T-helper 2 cell treated with Interferon-gamma antibody and Interleukin-4, amounts not matched to agents 5 μg/mL and 100 μg/mL, for 36 hours (primary cell): Measurements from ENCODE around the gene FBXL2.

Experiments
- DNase-seq: peaks from one replicate; pipeline ENCODE4 v3.0.0; 2021; ENCODE audit warnings: low spot score
- H3K27ac Mint-ChIP-seq: one replicate; pipeline ENCODE4 v1.8.0; 2021; ENCODE audit warnings: mild to moderate bottlenecking, mixed read lengths
- H3K27me3 Mint-ChIP-seq: one replicate; pipeline ENCODE4 v1.8.0; 2021; ENCODE audit warnings: low read depth, mixed read lengths
- H3K36me3 Mint-ChIP-seq: one replicate; pipeline ENCODE4 v1.8.0; 2021; ENCODE audit warnings: low read depth, mixed read lengths
- H3K4me1 Mint-ChIP-seq: one replicate; pipeline ENCODE4 v1.8.0; 2021; ENCODE audit warnings: low read depth, mixed read lengths
- H3K4me3 Mint-ChIP-seq: one replicate; pipeline ENCODE4 v1.8.0; 2022; ENCODE audit warnings: mild to moderate bottlenecking, moderate library complexity, mixed read lengths
- H3K9me3 Mint-ChIP-seq: one replicate; pipeline ENCODE4 v1.8.0; 2021; ENCODE audit warnings: mixed read lengths

FBXL2 gene

DNA sequence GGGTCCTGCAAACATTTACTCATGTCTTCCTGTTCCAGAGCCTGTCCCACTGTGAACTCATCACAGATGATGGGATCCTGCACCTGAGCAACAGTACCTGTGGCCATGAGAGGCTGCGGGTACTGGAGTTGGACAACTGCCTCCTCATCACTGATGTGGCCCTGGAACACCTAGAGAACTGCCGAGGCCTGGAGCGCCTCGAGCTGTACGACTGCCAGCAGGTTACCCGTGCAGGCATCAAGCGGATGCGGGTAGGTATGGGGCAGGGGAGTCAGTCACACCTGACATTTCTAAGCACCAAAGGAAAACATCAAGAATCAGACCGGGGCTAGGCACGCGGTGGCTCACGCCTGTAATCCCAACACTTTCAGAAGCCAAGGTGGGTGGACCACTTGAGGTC, 106.7 kb downstream of the FBXL2 start:
- no peak for DNase-seq
- Mint-ChIP-seq H3K27ac (no peak overlapping the region), H3K27me3 (no peaks in the 10 kb centered on the region), H3K4me3 (no peak overlapping the region), H3K36me3 (peaks cover 7% of the 10 kb centered on the region), H3K9me3 (no peaks in the 10 kb centered on the region), H3K4me1 (peaks cover 17% of the 10 kb centered on the region)

DNA sequence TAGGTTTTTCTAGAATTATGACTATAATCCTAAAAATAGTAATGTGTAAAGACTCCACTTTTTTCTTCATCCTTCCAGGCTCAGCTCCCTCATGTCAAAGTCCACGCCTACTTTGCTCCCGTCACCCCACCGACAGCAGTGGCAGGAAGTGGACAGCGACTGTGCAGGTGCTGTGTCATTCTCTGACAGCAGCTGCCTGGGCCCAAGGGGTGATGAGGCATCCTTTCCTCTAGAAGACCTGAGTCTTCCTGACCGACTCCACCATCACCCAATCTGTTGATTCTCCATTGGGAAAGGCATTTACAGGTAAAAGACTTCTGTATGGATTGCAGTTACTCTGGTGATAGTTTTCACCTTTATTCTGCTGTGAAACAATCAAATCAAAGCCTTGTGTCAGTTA, 108.2 kb downstream of the FBXL2 start:
- Mint-ChIP-seq H3K4me1 (peaks cover 17% of the 10 kb centered on the region), H3K4me3 (no peak overlapping the region), H3K27me3 (no peaks in the 10 kb centered on the region), H3K27ac (peak overlapping the region; percentile 28), H3K36me3 (peaks cover 17% of the 10 kb centered on the region), H3K9me3 (no peaks in the 10 kb centered on the region)
- DNase-seq: peak; percentile 53

DNA sequence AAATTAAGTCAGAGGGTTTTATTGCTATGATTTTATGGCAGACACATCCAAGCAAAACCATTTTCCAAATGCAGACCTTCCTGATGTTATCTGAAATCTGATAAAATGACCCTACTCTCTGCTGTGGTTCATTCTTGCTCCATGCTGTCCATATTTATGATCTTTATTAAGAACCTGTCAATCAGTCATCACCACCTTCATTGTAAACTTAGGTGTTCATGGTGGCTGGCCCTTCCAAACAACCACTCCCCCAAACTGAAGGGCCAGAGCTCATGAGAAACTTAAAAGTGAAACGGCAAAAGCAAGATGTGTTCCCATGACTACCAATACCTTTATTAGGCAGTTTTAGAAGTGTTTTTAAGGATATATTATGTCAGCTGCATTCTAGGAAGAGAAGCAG, 109.4 kb downstream of the FBXL2 start:
- H3K4me1 Mint-ChIP-seq: peaks cover 21% of the 10 kb centered on the region
- H3K4me3 Mint-ChIP-seq: no peak overlapping the region
- no peak for DNase-seq
- peak overlapping the region; percentile 37 for H3K27ac Mint-ChIP-seq
- no peaks in the 10 kb centered on the region for H3K27me3 Mint-ChIP-seq
- H3K9me3 Mint-ChIP-seq: no peaks in the 10 kb centered on the region
- peaks cover 26% of the 10 kb centered on the region for H3K36me3 Mint-ChIP-seq

DNA sequence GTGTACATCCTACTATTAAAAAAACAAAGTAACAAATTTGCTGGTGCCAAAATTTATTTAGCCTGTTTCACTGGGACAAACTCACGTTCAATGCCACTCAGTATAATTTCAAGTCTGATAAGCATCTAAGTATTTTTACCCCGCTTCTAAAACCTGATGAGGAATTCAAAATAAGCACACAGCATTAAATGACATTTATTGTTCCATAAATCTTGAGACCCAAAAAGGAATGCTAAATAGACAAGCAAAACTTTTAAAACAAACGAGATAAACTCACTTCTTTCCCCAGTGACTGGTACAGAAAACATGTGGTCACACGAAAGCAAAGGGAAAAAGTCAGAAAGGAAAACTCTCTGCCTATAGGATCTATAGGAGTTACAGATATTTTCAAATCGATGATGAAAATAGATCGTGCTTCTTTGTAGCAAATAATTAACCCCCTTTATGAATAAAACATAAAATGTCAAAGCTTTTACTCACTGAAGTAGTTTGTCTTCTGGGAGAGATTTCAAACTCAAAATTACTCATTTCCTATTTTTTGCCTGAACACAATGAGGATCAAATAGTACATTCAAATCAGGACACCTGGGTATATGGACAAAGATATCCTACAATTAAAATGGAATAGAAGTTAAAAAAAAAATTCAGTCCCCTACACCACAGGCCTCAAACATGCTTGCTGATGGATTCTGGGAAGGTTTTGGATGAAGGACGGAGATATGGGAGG, 111.3 kb downstream of the FBXL2 start:
- Mint-ChIP-seq H3K36me3 (peaks cover 43% of the 10 kb centered on the region), H3K4me1 (peaks cover 29% of the 10 kb centered on the region), H3K9me3 (no peaks in the 10 kb centered on the region), H3K4me3 (no peak overlapping the region), H3K27ac (peak overlapping the region; percentile 18), H3K27me3 (no peaks in the 10 kb centered on the region)
- no peak for DNase-seq

DNA sequence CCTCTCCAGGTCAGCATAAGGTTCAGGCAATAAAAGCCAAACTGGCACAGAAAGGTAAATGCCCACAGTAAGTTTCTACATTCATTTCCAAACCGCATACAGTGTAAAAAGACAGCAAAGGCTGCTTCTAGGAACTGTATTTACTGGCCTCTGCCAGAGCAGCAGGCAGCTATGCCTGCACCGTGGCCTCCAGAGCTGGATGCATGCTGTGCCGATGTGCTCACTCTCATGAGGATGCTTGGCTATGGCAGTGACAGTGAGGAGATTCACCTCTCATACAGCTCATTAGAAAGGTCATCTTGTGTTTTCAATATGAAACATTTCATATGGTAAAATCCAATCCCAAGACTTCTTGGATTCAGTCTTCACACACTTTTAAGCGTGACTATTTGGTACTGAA, 112.7 kb downstream of the FBXL2 start:
- H3K27ac Mint-ChIP-seq: no peak overlapping the region
- peaks cover 45% of the 10 kb centered on the region for H3K36me3 Mint-ChIP-seq

DNA sequence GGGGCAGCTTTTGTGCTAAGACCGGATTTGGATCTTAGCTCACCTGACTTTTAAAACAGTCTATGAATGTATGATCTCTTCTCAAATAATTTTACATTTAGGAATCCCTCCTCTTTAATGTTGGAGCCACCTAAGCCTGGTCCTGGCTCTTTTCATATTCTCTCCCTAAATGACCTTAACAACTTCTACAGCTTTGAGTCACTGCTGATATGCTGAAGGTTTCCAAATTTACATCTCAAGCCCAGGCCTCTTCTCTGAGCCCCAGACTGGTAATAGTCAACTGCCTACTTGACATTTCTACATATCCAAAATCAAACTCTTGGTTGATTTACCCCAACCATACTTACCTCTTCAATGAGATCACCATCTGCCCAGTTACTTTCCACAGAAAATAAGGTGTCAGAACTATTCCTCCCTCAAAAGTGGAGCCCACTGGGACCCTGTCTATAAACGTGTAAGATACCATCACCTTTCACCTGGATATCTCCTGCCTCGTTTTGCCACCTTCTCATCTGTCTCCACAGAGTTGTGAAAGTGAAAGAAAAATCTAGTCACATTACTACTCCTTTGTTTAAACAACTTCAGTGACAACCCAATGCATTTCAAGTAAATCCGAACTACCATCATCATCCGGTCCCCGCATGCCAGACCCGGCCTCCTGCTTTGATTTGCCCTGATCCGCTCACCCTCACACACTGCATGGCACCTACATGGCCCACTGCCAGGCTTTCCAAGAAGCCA, 114.2 kb downstream of the FBXL2 start:
- H3K9me3 Mint-ChIP-seq: no peaks in the 10 kb centered on the region
- no peak overlapping the region for H3K4me3 Mint-ChIP-seq
- peaks cover 14% of the 10 kb centered on the region for H3K4me1 Mint-ChIP-seq
- H3K36me3 Mint-ChIP-seq: peaks cover 56% of the 10 kb centered on the region
- no peak for DNase-seq
- no peaks in the 10 kb centered on the region for H3K27me3 Mint-ChIP-seq
- H3K27ac Mint-ChIP-seq: peak overlapping the region; percentile 70

More for the DNA sequence above, 112.7 kb downstream of the FBXL2 start:
- Mint-ChIP-seq H3K4me3 (no peak overlapping the region), H3K9me3 (no peaks in the 10 kb centered on the region), H3K27me3 (no peaks in the 10 kb centered on the region), H3K4me1 (peaks cover 26% of the 10 kb centered on the region)
- no peak for DNase-seq

DNA sequence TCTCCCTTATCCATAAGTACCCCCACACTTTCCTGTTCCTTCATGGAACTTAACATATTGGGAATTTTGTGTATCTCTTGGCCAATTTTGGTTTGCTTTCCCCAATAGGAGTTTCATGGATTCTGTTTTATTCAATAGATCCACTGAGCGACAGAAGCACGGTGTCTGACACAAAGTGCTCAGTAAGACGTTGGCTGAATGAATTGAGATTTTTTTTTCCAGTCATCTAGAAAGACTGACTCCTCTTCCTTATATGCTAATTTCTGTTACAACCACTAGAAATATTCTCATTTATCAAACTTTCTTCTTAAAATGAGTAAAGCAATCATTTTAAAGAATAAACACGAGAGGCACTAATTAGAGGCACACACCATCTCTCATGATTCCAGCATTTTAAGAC, 114.9 kb downstream of the FBXL2 start:
- no peak for DNase-seq
- Mint-ChIP-seq H3K36me3 (peaks cover 57% of the 10 kb centered on the region), H3K27ac (no peak overlapping the region)

DNA sequence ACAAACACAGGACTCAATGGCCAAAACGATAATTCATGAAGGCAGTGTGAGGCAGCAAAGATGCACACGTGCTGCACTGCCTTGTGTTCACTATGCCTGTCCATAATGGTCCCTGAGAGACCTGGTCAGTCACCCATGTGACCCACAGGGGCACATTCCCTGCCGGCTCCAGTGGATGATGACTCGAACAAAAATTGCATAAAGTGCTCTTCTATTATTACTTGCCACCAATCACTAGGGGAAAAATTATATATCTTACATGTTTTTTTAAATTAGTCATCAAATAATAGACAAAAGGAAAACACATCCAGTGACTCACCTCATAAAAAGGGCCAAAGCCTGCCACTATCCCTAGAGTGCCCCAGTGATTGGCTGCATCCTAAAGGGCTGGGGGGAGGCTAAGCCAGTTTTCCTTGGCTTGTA, 115.5 kb downstream of the FBXL2 start:
- Mint-ChIP-seq H3K4me3 (no peak overlapping the region), H3K27ac (no peak overlapping the region), H3K27me3 (no peaks in the 10 kb centered on the region), H3K36me3 (peaks cover 61% of the 10 kb centered on the region), H3K9me3 (no peaks in the 10 kb centered on the region), H3K4me1 (peaks cover 12% of the 10 kb centered on the region)
- no peak for DNase-seq

More for the DNA sequence above, 114.9 kb downstream of the FBXL2 start:
- H3K4me1 Mint-ChIP-seq: peaks cover 12% of the 10 kb centered on the region
- no peak overlapping the region for H3K4me3 Mint-ChIP-seq
- H3K27me3 Mint-ChIP-seq: no peaks in the 10 kb centered on the region
- no peaks in the 10 kb centered on the region for H3K9me3 Mint-ChIP-seq

DNA sequence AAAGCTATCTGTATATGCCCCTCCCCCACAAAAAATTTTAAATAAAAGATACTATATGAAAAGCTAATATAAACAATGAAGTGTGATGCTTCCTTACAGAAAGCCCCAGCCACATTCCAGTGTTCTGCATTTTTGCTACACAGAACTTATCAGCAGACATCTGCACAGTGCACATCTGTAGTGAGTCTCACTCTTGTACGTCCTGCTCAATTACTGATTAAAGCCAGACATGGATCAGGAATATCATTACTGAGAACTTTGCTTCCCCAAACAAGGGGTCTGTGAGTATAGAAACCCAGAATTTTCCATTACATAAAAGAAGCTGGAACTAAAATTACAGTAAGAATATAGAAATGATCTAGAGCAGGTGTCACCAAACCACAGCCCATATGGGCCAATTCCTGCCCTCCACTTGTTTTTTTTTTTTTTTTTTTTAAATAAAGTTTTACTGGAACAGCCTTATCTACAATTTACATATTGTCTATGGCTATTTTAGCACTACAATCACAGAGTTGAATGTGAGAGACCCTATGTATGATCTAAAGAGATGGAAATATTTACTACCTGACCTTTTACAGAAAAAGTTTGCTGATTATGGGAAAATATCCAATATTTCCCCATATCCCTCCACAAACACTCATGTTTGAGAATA, 117.3 kb downstream of the FBXL2 start:
- H3K27ac Mint-ChIP-seq: no peak overlapping the region
- no peaks in the 10 kb centered on the region for H3K9me3 Mint-ChIP-seq
- DNase-seq: no peak
- no peak overlapping the region for H3K4me3 Mint-ChIP-seq
- no peaks in the 10 kb centered on the region for H3K27me3 Mint-ChIP-seq
- H3K36me3 Mint-ChIP-seq: peaks cover 68% of the 10 kb centered on the region
- H3K4me1 Mint-ChIP-seq: peaks cover 12% of the 10 kb centered on the region

DNA sequence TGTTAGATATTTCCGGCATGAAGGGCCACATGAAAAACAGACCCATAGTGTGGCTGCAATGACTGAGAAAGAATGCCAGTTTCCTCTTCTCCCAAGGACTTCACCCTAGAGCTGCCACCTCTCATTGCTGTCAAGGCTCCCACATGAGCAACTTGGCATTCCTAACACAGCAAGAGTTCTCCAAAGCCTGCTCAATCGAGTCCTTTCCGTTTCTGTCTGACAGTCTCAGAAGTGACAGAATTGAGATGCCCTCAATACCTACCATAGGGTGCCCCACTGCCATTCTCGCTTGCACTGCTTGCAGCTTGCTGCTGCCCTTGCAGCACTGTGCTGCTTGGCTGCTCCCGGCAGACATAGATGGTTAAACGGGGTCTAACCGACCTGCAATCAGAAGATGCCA, 118.7 kb downstream of the FBXL2 start:
- no peak for DNase-seq
- peaks cover 12% of the 10 kb centered on the region for H3K4me1 Mint-ChIP-seq
- H3K4me3 Mint-ChIP-seq: no peak overlapping the region
- no peaks in the 10 kb centered on the region for H3K9me3 Mint-ChIP-seq
- peaks cover 64% of the 10 kb centered on the region for H3K36me3 Mint-ChIP-seq
- H3K27ac Mint-ChIP-seq: no peak overlapping the region
- H3K27me3 Mint-ChIP-seq: no peaks in the 10 kb centered on the region

DNA sequence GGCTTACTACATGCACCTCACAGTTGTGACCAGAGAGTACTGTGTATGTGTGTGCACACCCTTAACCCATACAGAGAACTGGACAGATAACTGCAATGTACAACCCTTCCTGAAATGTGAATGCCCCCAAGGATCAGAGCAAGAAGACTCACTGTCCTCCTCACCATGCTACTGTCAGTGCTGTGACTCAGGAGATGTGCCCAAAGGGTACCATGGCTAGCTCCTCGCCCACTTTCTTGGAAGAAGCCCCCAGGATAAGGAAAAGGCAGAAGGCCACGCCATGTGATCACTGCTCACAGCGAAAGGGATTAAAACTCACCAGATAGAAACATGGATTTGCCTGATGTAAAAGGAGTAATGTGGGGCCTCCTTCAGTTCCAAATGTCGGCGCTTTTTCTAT, 121.2 kb downstream of the FBXL2 start:
- Mint-ChIP-seq H3K27ac (no peak overlapping the region), H3K4me3 (no peak overlapping the region), H3K36me3 (peaks cover 55% of the 10 kb centered on the region), H3K9me3 (no peaks in the 10 kb centered on the region), H3K4me1 (no peaks in the 10 kb centered on the region), H3K27me3 (no peaks in the 10 kb centered on the region)
- DNase-seq: no peak

DNA sequence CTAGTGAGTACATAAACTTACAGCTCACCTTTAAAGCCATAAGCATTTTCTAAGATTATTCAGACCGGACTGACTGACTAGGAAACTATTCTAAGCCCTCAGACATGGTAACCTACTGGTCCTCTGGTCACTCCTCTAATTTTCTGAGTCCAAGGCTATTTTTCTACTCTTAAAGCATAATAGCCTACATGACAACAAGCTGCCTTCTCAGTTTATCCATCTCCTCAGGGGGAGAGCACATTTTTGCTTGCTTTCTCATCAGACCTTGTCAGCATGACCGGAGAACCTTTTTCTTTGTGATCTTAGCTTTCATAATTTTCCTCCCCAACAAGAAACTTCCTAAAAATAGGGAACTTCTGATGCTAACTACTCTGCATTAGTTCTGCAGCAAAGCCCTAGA, 124.5 kb downstream of the FBXL2 start:
- no peaks in the 10 kb centered on the region for H3K27me3 Mint-ChIP-seq
- DNase-seq: no peak
- H3K4me3 Mint-ChIP-seq: no peak overlapping the region
- H3K4me1 Mint-ChIP-seq: no peaks in the 10 kb centered on the region
- no peak overlapping the region for H3K27ac Mint-ChIP-seq
- H3K9me3 Mint-ChIP-seq: no peaks in the 10 kb centered on the region
- H3K36me3 Mint-ChIP-seq: peaks cover 46% of the 10 kb centered on the region

DNA sequence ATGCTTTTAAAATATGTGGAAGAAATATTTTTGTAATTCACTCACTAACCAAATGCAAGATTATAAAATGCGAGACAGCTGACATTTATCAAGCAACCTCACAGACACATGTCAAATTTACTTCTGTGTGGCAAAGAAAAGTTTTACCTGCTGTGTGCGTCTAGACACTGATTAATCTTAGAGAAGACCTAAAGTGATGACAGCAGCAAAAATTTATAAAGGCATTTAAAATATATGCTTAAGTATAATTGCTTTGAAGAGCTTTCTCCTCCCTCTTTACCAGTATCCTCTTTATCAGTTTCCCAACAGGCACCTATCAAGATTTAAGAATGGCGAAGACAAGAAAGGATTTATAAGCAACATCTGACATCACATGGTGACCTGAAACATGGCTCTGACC, 125.7 kb downstream of the FBXL2 start:
- H3K4me3 Mint-ChIP-seq: no peak overlapping the region
- no peaks in the 10 kb centered on the region for H3K27me3 Mint-ChIP-seq
- peaks cover 49% of the 10 kb centered on the region for H3K36me3 Mint-ChIP-seq
- no peak overlapping the region for H3K27ac Mint-ChIP-seq
- no peaks in the 10 kb centered on the region for H3K4me1 Mint-ChIP-seq
- H3K9me3 Mint-ChIP-seq: no peaks in the 10 kb centered on the region
- no peak for DNase-seq

DNA sequence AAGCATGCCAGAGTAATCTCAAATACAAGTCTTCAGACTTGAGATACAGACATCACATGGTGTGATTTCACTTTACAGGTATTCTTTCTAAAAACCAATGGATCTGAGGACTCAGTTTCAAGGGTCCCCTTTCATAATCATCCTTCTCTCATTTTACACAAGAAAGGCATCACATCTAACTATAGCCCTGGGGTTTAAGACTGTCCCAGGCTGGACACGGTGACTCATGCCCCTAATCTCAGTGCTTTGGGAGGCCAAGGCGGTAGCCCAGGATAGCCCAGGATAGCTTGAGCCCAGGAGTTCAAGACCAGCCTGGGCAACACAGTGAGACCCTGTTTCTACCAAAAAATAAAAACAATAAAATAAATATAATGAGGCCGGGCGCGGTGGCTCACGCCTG, 126.5 kb downstream of the FBXL2 start:
- Mint-ChIP-seq H3K4me1 (no peaks in the 10 kb centered on the region), H3K36me3 (peaks cover 50% of the 10 kb centered on the region)
- DNase-seq: no peak

More for the DNA sequence above, 126.5 kb downstream of the FBXL2 start:
- no peak overlapping the region for H3K4me3 Mint-ChIP-seq
- H3K27me3 Mint-ChIP-seq: no peaks in the 10 kb centered on the region
- H3K9me3 Mint-ChIP-seq: no peaks in the 10 kb centered on the region
- H3K27ac Mint-ChIP-seq: no peak overlapping the region
